ENCODE results near the gene PRKCB. TPM values are rescaled to one million over a fixed set of nuclear protein-coding genes. Genes with fewer than 3 reads are reported as not detected.

Gene PRKCB
- polyA plus RNA-seq (0.05 to 0.18 TPM (median 0.10 TPM) in 3 replicates), polyA minus RNA-seq (0.03 to 1.8 TPM in 2 of 3 replicates, not detected in the other)
- 0.17 TPM for polyA plus RNA-seq (2011; ENCODE audit: low read depth)
- 0.06 and 0.17 TPM in 2 replicates for polyA plus RNA-seq (2011; cell fraction: cytosol; rRNA removed)
- polyA plus RNA-seq (2011; cell fraction: nucleus; rRNA removed), result 0.06 TPM in 1 of 2 replicates, not detected in the other
- 0.02 TPM in 1 of 2 replicates, not detected in the other for polyA plus RNA-seq (2012; ENCODE audit: low replicate concordance)
- polyA minus RNA-seq (2011; cell fraction: cytosol; rRNA and poly(A)+ RNA removed), result not detected
- polyA minus RNA-seq (2011; cell fraction: nucleus; rRNA and poly(A)+ RNA removed), result 0.70 TPM in 1 of 2 replicates, not detected in the other

GRCh38 chr16:23835390-23836077 is at the start of gene PRKCB:
TSS of gene PRKCB (plus strand) at chr16:23835983.
- no peak within 1 kb of the TSS for H2AFZ ChIP-seq (ENCODE audit: control insufficient read depth, low read length)
- H3K4me1 ChIP-seq (ENCODE audit: control insufficient read depth, extremely low read depth, insufficient read depth, low read length), result no peaks in the 10 kb centered on the region
- peak within 1 kb of the TSS in 2 of 3 experiments; percentile 20 to 32 for H3K4me3 ChIP-seq (ENCODE audit: control insufficient read depth in 2 of 3, extremely low read depth in 1 of 3, insufficient read depth in 2 of 3, low read depth in 1 of 3, low read length in 3 of 3)
- no peaks in the 10 kb centered on the region for H3K79me2 ChIP-seq (ENCODE audit: control insufficient read depth, insufficient read depth, low read length)
- no peaks in the 10 kb centered on the region for H4K20me1 ChIP-seq (ENCODE audit: control insufficient read depth, extremely low read depth, insufficient read depth, low read length)
- peak within 1 kb of the TSS; percentile 41 for H3K4me2 ChIP-seq (ENCODE audit: control insufficient read depth, extremely low read depth, insufficient read depth, low read depth, low read length)
- TF ChIP-seq EZH2 (IDR thresholded peaks at IDR 0.05; ENCODE audit: low read length) (no peak), CTCF (optimal IDR thresholded peaks at IDR 0.05 in 1 of 3, IDR thresholded peaks at IDR 0.05 in 1 of 3, conservative IDR thresholded peaks at IDR 0.05 in 1 of 3; ENCODE audit: extremely low read depth in 1 of 3, insufficient read depth in 2 of 3, low read length in 3 of 3) (no peak)
- DNase-seq (ENCODE audit: low read depth, low spot score), result peak; percentile 2
- H3K9me3 ChIP-seq (ENCODE audit: control insufficient read depth, low read depth, low read length), result no peaks in the 10 kb centered on the region
- H3K9ac ChIP-seq (ENCODE audit: control insufficient read depth, extremely low read depth, insufficient read depth, low read length), result no peak within 1 kb of the TSS
- H3K27ac ChIP-seq (ENCODE audit: control insufficient read depth, insufficient read depth, low read length), result no peak within 1 kb of the TSS
- dilution Hi-C loops (cut with MboI; ENCODE audit: extremely low pct_ligation_motif_present, low sequenced_read_pairs), result no loop called here
- no peaks in the 10 kb centered on the region for H3K9me1 ChIP-seq (ENCODE audit: control insufficient read depth, extremely low read depth, insufficient read depth, low read length)
- peaks cover 38% of the 10 kb centered on the region for H3K27me3 ChIP-seq (ENCODE audit: control insufficient read depth, extremely low read depth, insufficient read depth, low read length)
- no peaks in the 10 kb centered on the region for H3K36me3 ChIP-seq (ENCODE audit: control insufficient read depth in 2 of 2, extremely low read depth in 1 of 2, insufficient read depth in 2 of 2, low read length in 2 of 2)
- no peak for FAIRE-seq

- Histone ChIP-seq H3K9me3 (ENCODE audit: control insufficient read depth, low read depth, low read length) (no peaks in the 10 kb centered on the region), H3K9ac (ENCODE audit: control insufficient read depth, extremely low read depth, insufficient read depth, low read length) (no peak overlapping the region)
Measured at GRCh38 chr16:23786964-23787561, 48.7 kb upstream of the PRKCB start.

More at GRCh38 chr16:23786964-23787561, 48.7 kb upstream of the PRKCB start:
- FAIRE-seq, result no peak
- TF ChIP-seq CTCF (optimal IDR thresholded peaks at IDR 0.05 in 1 of 3, IDR thresholded peaks at IDR 0.05 in 1 of 3, conservative IDR thresholded peaks at IDR 0.05 in 1 of 3; ENCODE audit: extremely low read depth in 1 of 3, insufficient read depth in 2 of 3, low read length in 3 of 3) (no peak), EZH2 (IDR thresholded peaks at IDR 0.05; ENCODE audit: low read length) (no peak)
- no peaks in the 10 kb centered on the region for H3K4me1 ChIP-seq (ENCODE audit: control insufficient read depth, extremely low read depth, insufficient read depth, low read length)
- H4K20me1 ChIP-seq (ENCODE audit: control insufficient read depth, extremely low read depth, insufficient read depth, low read length), result no peaks in the 10 kb centered on the region
- no peaks in the 10 kb centered on the region for H3K27me3 ChIP-seq (ENCODE audit: control insufficient read depth, extremely low read depth, insufficient read depth, low read length)
- H3K4me3 ChIP-seq (ENCODE audit: control insufficient read depth in 2 of 3, extremely low read depth in 1 of 3, insufficient read depth in 2 of 3, low read depth in 1 of 3, low read length in 3 of 3), result no peak overlapping the region
- dilution Hi-C loops (cut with MboI; ENCODE audit: extremely low pct_ligation_motif_present, low sequenced_read_pairs), result no loop called here
- H3K9me1 ChIP-seq (ENCODE audit: control insufficient read depth, extremely low read depth, insufficient read depth, low read length), result no peaks in the 10 kb centered on the region
- no peak overlapping the region for H2AFZ ChIP-seq (ENCODE audit: control insufficient read depth, low read length)
- H3K79me2 ChIP-seq (ENCODE audit: control insufficient read depth, insufficient read depth, low read length), result no peaks in the 10 kb centered on the region
- no peak overlapping the region for H3K27ac ChIP-seq (ENCODE audit: control insufficient read depth, insufficient read depth, low read length)
- no peak for DNase-seq (ENCODE audit: low read depth, low spot score)
- no peaks in the 10 kb centered on the region for H3K36me3 ChIP-seq (ENCODE audit: control insufficient read depth in 2 of 2, extremely low read depth in 1 of 2, insufficient read depth in 2 of 2, low read length in 2 of 2)
- H3K4me2 ChIP-seq (ENCODE audit: control insufficient read depth, extremely low read depth, insufficient read depth, low read depth, low read length), result no peak overlapping the region

All from keratinocyte (primary cell).